GM10847 (cell line): Measurements from ENCODE around the gene LHFPL3.

ENCODE experiments used
- POLR2A ChIP-seq: IDR thresholded peaks from 2 replicates; pipeline ENCODE4 v1.6.1; 2011; ENCODE audit not compliant: insufficient read length; ENCODE audit errors: extremely low read depth

Gene LHFPL3

GRCh38 chr7:104814671-104815400 lies 486.4 kb downstream of the LHFPL3 start:
- no peak for TF ChIP-seq POLR2A

GRCh38 chr7:104816537-104816936 lies 488.1 kb downstream of the LHFPL3 start:
- no peak for TF ChIP-seq POLR2A

GRCh38 chr7:104818961-104819880 lies 490.8 kb downstream of the LHFPL3 start:
- TF ChIP-seq POLR2A = no peak

- no peak for TF ChIP-seq POLR2A
These were observed 492.6 kb downstream of the LHFPL3 start for GRCh38 chr7:104820836-104821535.

- TF ChIP-seq POLR2A = no peak
These were observed 494.8 kb downstream of the LHFPL3 start for GRCh38 chr7:104823177-104823576.

GRCh38 chr7:104825099-104825498 lies 496.7 kb downstream of the LHFPL3 start:
- TF ChIP-seq POLR2A = no peak

GRCh38 chr7:104826135-104826534 lies 497.7 kb downstream of the LHFPL3 start:
- no peak for TF ChIP-seq POLR2A

- TF ChIP-seq POLR2A = no peak
These were observed 508.6 kb downstream of the LHFPL3 start for GRCh38 chr7:104836976-104837375.

- no peak for TF ChIP-seq POLR2A
These were observed 510.3 kb downstream of the LHFPL3 start for GRCh38 chr7:104838537-104839299.

GRCh38 chr7:104839842-104840241 lies 511.4 kb downstream of the LHFPL3 start:
- no peak for TF ChIP-seq POLR2A

GRCh38 chr7:104841798-104842197 lies 513.4 kb downstream of the LHFPL3 start:
- TF ChIP-seq POLR2A = no peak

- no peak for TF ChIP-seq POLR2A
These were observed 514.8 kb downstream of the LHFPL3 start for GRCh38 chr7:104843198-104843597.

GRCh38 chr7:104845557-104845956 lies 517.2 kb downstream of the LHFPL3 start:
- no peak for TF ChIP-seq POLR2A

- no peak for TF ChIP-seq POLR2A
These were observed 518.3 kb downstream of the LHFPL3 start for GRCh38 chr7:104846731-104847130.

GRCh38 chr7:104848138-104848990 lies 520.0 kb downstream of the LHFPL3 start:
- no peak for TF ChIP-seq POLR2A
